Glutamatergic neuron (in vitro differentiated cells): ENCODE results near the gene TRPM1. TPM values are rescaled to one million over a fixed set of nuclear protein-coding genes. Genes with fewer than 3 reads are reported as not detected.

ENCODE experiments used
- DNase-seq: peaks from one replicate; pipeline ENCODE4 v3.0.0; 2022
- H3K27ac Mint-ChIP-seq: one replicate; pipeline ENCODE4 v1.8.0; 2020; ENCODE audit warnings: mild to moderate bottlenecking, mixed read lengths, inconsistent platforms; ENCODE audit not compliant: unreplicated experiment
- H3K27me3 Mint-ChIP-seq: one replicate; pipeline ENCODE4 v1.8.0; 2020; ENCODE audit warnings: mild to moderate bottlenecking, moderate library complexity, mixed read lengths, inconsistent platforms; ENCODE audit not compliant: unreplicated experiment
- H3K36me3 Mint-ChIP-seq: one replicate; pipeline ENCODE4 v1.8.0; 2020; ENCODE audit warnings: mild to moderate bottlenecking, mixed read lengths, inconsistent platforms; ENCODE audit not compliant: unreplicated experiment
- H3K4me1 Mint-ChIP-seq: one replicate; pipeline ENCODE4 v1.8.0; 2020; ENCODE audit warnings: mild to moderate bottlenecking, low read depth, mixed read lengths, inconsistent platforms; ENCODE audit not compliant: unreplicated experiment
- H3K4me3 Mint-ChIP-seq: one replicate; pipeline ENCODE4 v1.8.0; 2020; ENCODE audit warnings: mild to moderate bottlenecking, mixed read lengths, inconsistent platforms; ENCODE audit not compliant: unreplicated experiment
- H3K9me3 Mint-ChIP-seq: one replicate; pipeline ENCODE4 v1.8.0; 2020; ENCODE audit warnings: mild to moderate bottlenecking, moderate library complexity, mixed read lengths, inconsistent platforms; ENCODE audit not compliant: unreplicated experiment
- total RNA-seq: library from RNA; stranded (reverse); fragmentation: NEBNext Ultra II Directional; extraction: Animal tissue kit (Norgen Biotek cat#: 25700); gene quantifications from one replicate; pipeline ENCODE4 v1.2.1, GENCODE V29; 2021; ENCODE audit not compliant: unreplicated experiment
- TF ChIP-seq, protein P1 (sequence below): fragments of 200-600 bp; sonication (generic); IDR thresholded peaks from one replicate; pipeline ENCODE4 v1.5.0; 2021; ENCODE audit not compliant: partially characterized antibody, unreplicated experiment

Gene TRPM1
- total RNA-seq, 1 donor from 2014 or later, result not detected

DNA sequence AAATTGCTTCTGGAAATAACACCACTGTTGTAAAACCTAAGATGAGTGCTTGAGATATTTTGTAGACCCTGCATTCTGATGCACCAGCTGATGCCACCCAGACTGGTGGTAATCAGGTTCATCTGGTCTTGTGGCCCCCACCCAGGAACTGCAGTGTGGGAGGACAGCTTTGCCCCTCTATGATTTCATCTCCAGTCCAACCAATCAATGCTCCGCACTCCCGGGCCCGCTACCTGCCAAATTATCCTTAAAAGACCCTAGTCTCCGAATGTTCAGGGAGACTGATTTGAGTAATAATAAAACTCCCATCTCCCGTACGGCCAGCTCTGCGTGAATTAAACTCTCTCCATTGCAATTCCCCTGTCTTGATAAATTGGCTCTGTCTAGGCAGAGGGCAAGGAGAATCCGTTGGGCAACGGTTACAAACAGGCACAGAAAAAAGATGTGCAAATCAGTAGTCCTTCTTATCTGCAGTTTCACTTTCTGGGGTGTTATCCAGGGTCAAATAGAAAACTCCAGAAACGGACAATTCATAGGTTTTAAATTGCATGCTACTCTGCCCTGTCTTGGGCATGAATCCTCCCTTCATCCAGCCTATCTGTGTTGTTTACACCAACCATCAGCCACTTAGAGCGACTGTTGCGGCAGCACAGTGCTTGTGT is 29.2 kb upstream of the TRPM1 start:
- TF ChIP-seq, protein P1, sequence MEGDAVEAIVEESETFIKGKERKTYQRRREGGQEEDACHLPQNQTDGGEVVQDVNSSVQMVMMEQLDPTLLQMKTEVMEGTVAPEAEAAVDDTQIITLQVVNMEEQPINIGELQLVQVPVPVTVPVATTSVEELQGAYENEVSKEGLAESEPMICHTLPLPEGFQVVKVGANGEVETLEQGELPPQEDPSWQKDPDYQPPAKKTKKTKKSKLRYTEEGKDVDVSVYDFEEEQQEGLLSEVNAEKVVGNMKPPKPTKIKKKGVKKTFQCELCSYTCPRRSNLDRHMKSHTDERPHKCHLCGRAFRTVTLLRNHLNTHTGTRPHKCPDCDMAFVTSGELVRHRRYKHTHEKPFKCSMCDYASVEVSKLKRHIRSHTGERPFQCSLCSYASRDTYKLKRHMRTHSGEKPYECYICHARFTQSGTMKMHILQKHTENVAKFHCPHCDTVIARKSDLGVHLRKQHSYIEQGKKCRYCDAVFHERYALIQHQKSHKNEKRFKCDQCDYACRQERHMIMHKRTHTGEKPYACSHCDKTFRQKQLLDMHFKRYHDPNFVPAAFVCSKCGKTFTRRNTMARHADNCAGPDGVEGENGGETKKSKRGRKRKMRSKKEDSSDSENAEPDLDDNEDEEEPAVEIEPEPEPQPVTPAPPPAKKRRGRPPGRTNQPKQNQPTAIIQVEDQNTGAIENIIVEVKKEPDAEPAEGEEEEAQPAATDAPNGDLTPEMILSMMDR, result peak; percentile 3
- H3K9me3 Mint-ChIP-seq, result peaks cover 2% of the 10 kb centered on the region
- peaks cover 5% of the 10 kb centered on the region for H3K36me3 Mint-ChIP-seq
- no peak overlapping the region for H3K4me3 Mint-ChIP-seq
- peaks cover 7% of the 10 kb centered on the region for H3K4me1 Mint-ChIP-seq
- H3K27me3 Mint-ChIP-seq, result peaks cover 5% of the 10 kb centered on the region
- DNase-seq, result no peak
- no peak overlapping the region for H3K27ac Mint-ChIP-seq

DNA sequence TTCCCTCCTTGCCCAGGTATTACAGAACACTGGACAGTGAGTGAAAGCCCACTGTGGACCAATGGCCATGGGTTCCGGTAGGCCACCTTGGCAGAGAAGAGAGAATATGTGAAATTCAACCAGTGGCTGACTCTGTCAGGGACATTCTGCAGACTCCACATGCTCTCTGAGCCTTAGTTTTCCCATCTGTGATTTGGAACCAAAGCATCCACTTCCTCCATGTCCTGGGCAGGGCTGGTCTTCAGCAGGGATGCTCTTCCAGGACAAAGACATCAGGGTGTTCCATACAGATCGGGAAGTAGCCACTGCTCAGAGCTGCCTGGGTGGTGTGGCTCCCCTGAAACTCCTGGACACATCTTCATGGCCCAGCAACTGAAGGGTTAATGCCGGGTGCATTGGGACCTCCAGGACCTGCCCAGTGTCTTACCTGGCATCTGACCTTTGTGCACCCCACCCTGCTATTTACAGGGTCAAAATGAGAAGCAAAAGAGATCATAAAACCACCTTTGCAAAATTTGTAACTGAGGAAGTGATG is 28.3 kb upstream of the TRPM1 start:
- H3K9me3 Mint-ChIP-seq, result peaks cover 2% of the 10 kb centered on the region
- H3K27ac Mint-ChIP-seq, result no peak overlapping the region
- H3K27me3 Mint-ChIP-seq, result peaks cover 5% of the 10 kb centered on the region
- peaks cover 5% of the 10 kb centered on the region for H3K36me3 Mint-ChIP-seq
- no peak overlapping the region for H3K4me3 Mint-ChIP-seq
- H3K4me1 Mint-ChIP-seq, result peaks cover 7% of the 10 kb centered on the region
- DNase-seq, result no peak
- TF ChIP-seq, protein P1, result no peak

DNA sequence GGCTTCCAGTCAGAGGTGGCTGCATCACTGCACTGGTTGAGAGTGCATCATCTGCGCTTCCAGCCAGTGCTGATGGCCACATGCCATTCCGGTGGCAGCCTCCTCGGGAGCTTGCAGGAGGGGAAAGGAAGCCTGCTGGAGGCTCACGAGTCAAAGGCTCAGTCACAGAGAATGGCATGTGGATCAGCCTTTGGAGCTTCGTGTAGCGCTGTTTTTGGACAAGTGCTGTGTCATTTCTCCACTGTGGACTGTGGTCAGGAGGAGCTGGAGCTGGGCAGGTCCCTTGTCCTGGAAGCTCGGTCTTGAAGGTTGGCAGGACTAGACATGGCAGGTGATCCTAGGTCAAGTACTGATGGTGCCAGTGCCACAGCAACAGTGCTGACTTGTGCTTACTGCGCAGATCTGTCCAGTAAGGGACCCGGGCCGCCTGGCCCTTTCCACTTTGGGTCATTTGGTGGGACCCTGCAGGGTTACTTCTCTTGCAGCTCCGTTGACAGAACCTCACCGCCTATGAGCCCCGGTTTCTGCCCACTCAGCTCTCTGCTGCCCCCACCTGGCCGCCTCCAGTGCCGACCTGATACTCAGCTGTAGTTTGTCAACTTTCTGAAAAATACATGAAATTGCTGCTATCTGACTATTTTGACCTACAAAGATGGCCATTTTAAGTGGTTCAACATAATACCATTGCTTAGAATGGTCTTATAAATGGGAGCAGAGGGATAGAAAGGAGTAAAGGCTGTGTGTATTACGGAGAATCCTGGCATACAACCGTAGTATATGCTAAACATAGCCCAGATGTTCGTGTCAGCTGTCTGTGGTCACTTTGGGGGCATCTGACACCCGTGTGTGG is 27.6 kb upstream of the TRPM1 start:
- peaks cover 2% of the 10 kb centered on the region for H3K9me3 Mint-ChIP-seq
- peak; percentile 90 for DNase-seq
- no peak overlapping the region for H3K27ac Mint-ChIP-seq
- peaks cover 5% of the 10 kb centered on the region for H3K27me3 Mint-ChIP-seq
- peaks cover 7% of the 10 kb centered on the region for H3K4me1 Mint-ChIP-seq
- TF ChIP-seq, protein P1, result peak; percentile 92
- no peak overlapping the region for H3K4me3 Mint-ChIP-seq
- H3K36me3 Mint-ChIP-seq, result peaks cover 5% of the 10 kb centered on the region

DNA sequence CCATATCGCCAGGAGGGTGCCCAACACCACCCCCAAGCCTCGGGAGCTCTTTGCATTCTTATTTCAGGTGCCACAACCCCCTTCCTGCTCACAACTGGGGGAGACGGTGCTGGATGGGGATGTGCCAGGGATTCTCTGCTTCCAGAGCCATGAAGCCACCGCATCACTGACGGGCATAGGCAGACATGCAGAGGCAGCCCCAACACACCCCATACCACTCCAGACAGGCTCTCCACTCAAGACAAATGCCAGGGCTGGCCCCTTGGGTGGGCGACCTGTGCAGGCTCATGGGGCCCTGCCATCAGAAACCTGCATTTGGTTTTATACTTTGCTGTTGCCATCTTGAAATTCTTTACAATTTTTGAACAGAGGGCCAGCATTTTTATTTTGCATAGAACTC is 27.0 kb upstream of the TRPM1 start:
- H3K27me3 Mint-ChIP-seq, result peaks cover 5% of the 10 kb centered on the region
- peaks cover 7% of the 10 kb centered on the region for H3K4me1 Mint-ChIP-seq
- H3K36me3 Mint-ChIP-seq, result peaks cover 5% of the 10 kb centered on the region

More for the DNA sequence above, 27.0 kb upstream of the TRPM1 start:
- H3K4me3 Mint-ChIP-seq, result no peak overlapping the region
- DNase-seq, result no peak
- no peak overlapping the region for H3K27ac Mint-ChIP-seq
- TF ChIP-seq, protein P1, result no peak
- peaks cover 2% of the 10 kb centered on the region for H3K9me3 Mint-ChIP-seq
